ENCODE data around the gene PDE8B. TPM values are rescaled to one million over a fixed set of nuclear protein-coding genes. Genes with fewer than 3 reads are reported as not detected.

PDE8B gene
- total RNA-seq, 1 donor from 2014 or later: 5.9 TPM

GRCh38 chr5:77390221-77390620 lies 179.7 kb downstream of the PDE8B start:
- H3K4me3 ChIP-seq: no peak overlapping the region
- H3K27ac ChIP-seq (replicated peaks): no peak overlapping the region
- H3K27me3 ChIP-seq (ENCODE audit: low read depth): no peaks in the 10 kb centered on the region
- intact Hi-C loops (cut with micrococcal nuclease): no loop called here
- TF ChIP-seq, protein P1, sequence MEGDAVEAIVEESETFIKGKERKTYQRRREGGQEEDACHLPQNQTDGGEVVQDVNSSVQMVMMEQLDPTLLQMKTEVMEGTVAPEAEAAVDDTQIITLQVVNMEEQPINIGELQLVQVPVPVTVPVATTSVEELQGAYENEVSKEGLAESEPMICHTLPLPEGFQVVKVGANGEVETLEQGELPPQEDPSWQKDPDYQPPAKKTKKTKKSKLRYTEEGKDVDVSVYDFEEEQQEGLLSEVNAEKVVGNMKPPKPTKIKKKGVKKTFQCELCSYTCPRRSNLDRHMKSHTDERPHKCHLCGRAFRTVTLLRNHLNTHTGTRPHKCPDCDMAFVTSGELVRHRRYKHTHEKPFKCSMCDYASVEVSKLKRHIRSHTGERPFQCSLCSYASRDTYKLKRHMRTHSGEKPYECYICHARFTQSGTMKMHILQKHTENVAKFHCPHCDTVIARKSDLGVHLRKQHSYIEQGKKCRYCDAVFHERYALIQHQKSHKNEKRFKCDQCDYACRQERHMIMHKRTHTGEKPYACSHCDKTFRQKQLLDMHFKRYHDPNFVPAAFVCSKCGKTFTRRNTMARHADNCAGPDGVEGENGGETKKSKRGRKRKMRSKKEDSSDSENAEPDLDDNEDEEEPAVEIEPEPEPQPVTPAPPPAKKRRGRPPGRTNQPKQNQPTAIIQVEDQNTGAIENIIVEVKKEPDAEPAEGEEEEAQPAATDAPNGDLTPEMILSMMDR (IDR thresholded peaks at IDR 0.05; ENCODE audit: borderline replicate concordance): no peak
- no peak for DNase-seq
- H3K9me3 ChIP-seq (replicated peaks): no peaks in the 10 kb centered on the region
- H3K4me1 ChIP-seq: no peaks in the 10 kb centered on the region
- no peaks in the 10 kb centered on the region for H3K36me3 ChIP-seq

GRCh38 chr5:77390795-77391194 lies 180.3 kb downstream of the PDE8B start:
- intact Hi-C loops (cut with micrococcal nuclease): no loop called here
- DNase-seq: no peak
- Histone ChIP-seq H3K27me3 (ENCODE audit: low read depth) (no peaks in the 10 kb centered on the region), H3K36me3 (no peaks in the 10 kb centered on the region), H3K27ac (replicated peaks) (no peak overlapping the region), H3K4me1 (no peaks in the 10 kb centered on the region), H3K9me3 (replicated peaks) (no peaks in the 10 kb centered on the region), H3K4me3 (no peak overlapping the region)
- TF ChIP-seq, protein P1 (IDR thresholded peaks at IDR 0.05; ENCODE audit: borderline replicate concordance): no peak

DNA sequence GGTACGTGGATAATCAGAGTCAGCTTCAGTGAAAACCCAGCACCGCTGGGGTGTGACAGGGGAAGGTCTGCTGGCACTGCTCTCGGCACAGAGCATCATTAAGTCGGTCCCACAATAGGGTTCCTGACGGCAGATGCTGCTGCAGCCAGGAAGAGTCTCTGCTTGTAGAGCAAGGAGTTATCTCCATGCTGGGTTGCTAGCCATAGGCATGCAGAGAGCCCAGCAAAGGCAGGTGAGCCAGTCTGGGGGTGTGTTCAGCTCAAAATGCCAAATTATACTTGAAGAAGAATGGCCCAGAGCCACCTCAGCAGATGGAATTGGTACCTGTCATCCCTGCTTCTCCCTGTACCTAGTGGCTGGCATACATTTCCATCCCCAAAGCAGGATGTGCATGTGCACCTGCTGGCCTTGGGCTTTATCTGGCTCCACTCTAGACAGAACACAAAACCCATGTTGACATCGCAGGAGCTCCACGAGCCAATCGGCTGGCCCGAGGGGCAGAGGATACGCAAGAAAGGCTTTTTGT lies 180.8 kb downstream of the PDE8B start:
- no peak for DNase-seq
- intact Hi-C loops (cut with micrococcal nuclease): no loop called here
- no peak overlapping the region for H3K4me3 ChIP-seq

DNA sequence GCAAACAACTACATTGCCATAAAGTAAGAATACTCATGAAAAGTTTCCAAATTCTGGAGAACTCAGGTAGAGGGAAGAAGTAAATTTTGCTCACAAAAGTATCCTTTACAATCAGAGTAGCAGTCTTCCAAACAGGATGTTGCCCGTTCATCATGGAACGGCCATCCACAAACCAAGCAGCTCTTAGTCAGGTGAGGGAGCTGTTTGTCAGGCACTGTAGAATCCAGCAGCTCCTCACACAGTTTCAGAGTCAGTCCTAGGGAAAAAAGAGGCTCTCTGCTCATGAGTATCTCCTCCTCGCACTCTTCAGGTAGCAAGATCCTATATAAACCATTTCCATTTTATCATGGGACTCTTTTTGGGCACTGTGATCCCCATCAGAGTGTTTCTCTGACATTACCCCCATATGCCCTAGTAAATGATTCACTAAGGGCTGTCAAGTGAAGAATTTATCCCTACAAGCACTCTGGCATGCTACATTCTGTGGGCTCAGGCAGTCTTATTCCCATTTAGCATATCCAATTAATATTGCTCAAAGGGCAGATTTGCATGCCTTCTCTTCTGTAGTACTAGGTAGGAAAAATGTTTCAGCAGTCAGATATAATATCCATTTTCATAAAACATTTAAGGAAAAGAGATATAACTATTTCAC lies 183.7 kb downstream of the PDE8B start:
- H3K27ac ChIP-seq (replicated peaks): no peak overlapping the region
- intact Hi-C loops (cut with micrococcal nuclease): no loop called here
- no peak for DNase-seq
- no peaks in the 10 kb centered on the region for H3K9me3 ChIP-seq (replicated peaks)
- H3K36me3 ChIP-seq: no peaks in the 10 kb centered on the region
- TF ChIP-seq, protein P1 (IDR thresholded peaks at IDR 0.05; ENCODE audit: borderline replicate concordance): no peak
- H3K4me1 ChIP-seq: no peaks in the 10 kb centered on the region
- no peaks in the 10 kb centered on the region for H3K27me3 ChIP-seq (ENCODE audit: low read depth)
- H3K4me3 ChIP-seq: no peak overlapping the region

More for the DNA sequence above, 180.8 kb downstream of the PDE8B start:
- Histone ChIP-seq H3K27me3 (ENCODE audit: low read depth) (no peaks in the 10 kb centered on the region), H3K9me3 (replicated peaks) (no peaks in the 10 kb centered on the region), H3K27ac (replicated peaks) (no peak overlapping the region), H3K36me3 (no peaks in the 10 kb centered on the region), H3K4me1 (no peaks in the 10 kb centered on the region)
- TF ChIP-seq, protein P1 (IDR thresholded peaks at IDR 0.05; ENCODE audit: borderline replicate concordance): no peak

DNA sequence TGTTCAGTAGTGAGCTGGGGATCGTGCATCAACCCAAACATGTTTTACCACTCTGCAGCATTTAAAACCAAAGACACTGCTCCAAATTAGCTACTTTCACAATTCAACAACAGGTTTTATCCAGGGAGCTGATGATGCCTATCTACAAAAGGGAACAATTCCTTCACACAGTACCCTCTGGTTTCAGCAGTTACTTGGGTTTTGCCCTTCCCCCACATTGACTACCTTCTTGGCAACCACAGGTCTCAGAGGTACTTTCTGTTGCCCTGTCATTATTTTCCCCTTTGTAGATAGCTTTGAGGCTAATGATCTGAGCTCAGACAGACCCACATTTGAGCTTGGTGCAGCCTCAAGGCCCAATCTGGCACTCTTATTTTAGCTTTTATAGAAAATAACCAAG lies 185.5 kb downstream of the PDE8B start:
- Histone ChIP-seq H3K9me3 (replicated peaks) (no peaks in the 10 kb centered on the region), H3K27me3 (ENCODE audit: low read depth) (no peaks in the 10 kb centered on the region), H3K36me3 (no peaks in the 10 kb centered on the region), H3K27ac (replicated peaks) (no peak overlapping the region), H3K4me3 (no peak overlapping the region), H3K4me1 (no peaks in the 10 kb centered on the region)
- intact Hi-C loops (cut with micrococcal nuclease): no loop called here
- TF ChIP-seq, protein P1 (IDR thresholded peaks at IDR 0.05; ENCODE audit: borderline replicate concordance): no peak
- DNase-seq: no peak
